GM12865 (cell line): Measurements from ENCODE around the gene IPMK.
"Not testable (repeated sequence)": the region's sequence is repeated elsewhere in the genome, so short reads cannot be mapped to it uniquely, and the experiment has no call there.

Source experiments
- DNase-seq: peaks from one replicate; pipeline ENCODE4 v3.0.0; 2010; ENCODE audit warnings: low read depth
- H3K4me3 ChIP-seq: 2 replicates; pipeline ENCODE4 v1.5.1; 2011; ENCODE audit warnings: mild to moderate bottlenecking, low read depth, low read length, control low read depth
- CTCF ChIP-seq: IDR thresholded peaks from 2 replicates; pipeline ENCODE4 v1.5.1; 2011; ENCODE audit warnings: low read length, control low read depth, low read depth, inconsistent platforms; ENCODE audit not compliant: insufficient read depth; ENCODE audit errors: missing control alignments

Gene IPMK

DNA sequence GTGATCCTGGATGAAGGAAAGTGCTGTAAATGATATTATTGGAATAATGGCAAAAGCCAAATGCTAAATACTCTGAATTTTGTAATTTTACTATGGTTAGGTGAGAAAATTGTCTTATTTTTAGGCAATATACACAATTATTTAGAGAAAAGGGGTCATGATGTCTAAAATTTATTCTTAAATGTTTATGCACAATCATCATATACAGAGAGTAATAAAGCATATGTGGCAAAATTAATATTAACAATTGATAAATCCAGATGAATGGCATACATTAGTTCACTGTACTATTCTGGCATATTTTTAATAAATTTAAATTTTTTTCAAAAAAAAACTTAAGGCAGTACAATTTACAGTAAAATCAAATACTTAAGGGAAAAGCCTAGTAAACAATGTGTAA lies 7.4 kb downstream of the IPMK start:
- H3K4me3 ChIP-seq: no peak overlapping the region
- no peak for DNase-seq
- no peak for TF ChIP-seq CTCF

- TF ChIP-seq CTCF: peak; percentile 7
- DNase-seq: no peak
- no peak overlapping the region for H3K4me3 ChIP-seq
Measured at GRCh38 chr10:58258977-58259692, 8.6 kb downstream of the IPMK start.

GRCh38 chr10:58256013-58256780 lies 11.5 kb downstream of the IPMK start:
- DNase-seq, H3K4me3 ChIP-seq: not testable (repeated sequence)

DNA sequence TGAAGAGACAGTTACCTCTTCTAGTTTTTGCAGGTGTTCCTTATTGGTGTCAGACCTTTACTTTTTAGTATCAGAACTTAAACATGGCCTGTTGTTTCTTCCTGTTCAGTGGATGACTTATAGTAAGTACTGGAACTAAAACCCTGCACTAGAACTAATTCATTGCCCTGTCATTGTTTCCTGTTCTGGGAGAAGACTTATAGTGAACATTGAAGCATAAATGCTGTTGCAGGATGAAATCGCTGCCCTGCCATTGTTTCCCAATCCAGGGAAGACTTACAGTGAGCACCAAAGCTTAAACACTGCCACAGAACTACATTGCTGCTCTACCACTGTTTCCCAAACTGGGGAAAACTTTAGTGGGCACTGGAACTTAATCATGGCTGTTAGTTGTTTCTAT lies 13.1 kb downstream of the IPMK start:
- no peak for TF ChIP-seq CTCF
- H3K4me3 ChIP-seq: no peak overlapping the region

DNA sequence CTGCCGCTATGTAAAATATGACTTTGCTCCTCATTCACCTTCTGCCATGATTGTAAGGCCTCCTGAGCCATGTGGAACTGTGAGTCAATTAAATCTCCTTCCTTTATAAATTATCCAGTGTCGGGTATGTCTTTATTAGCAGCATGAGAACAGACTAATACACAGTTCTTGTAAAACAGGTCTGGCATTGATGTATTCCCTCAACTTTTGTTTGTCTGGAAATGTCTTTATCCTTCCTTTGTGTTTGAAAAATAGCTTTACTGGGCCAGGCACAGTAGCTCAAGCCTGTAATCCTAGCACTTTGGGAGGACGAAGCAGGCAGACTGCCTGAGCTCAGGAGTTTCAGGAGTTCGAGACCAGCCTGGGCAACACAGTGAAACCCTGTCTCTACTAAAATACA lies 14.5 kb downstream of the IPMK start:
- H3K4me3 ChIP-seq: no peak overlapping the region
- no peak for TF ChIP-seq CTCF

More for the DNA sequence above, 13.1 kb downstream of the IPMK start:
- no peak for DNase-seq

GRCh38 chr10:58244666-58245065 lies 23.0 kb downstream of the IPMK start:
- not testable (repeated sequence) for DNase-seq

More for the DNA sequence above, 14.5 kb downstream of the IPMK start:
- DNase-seq: no peak

DNA sequence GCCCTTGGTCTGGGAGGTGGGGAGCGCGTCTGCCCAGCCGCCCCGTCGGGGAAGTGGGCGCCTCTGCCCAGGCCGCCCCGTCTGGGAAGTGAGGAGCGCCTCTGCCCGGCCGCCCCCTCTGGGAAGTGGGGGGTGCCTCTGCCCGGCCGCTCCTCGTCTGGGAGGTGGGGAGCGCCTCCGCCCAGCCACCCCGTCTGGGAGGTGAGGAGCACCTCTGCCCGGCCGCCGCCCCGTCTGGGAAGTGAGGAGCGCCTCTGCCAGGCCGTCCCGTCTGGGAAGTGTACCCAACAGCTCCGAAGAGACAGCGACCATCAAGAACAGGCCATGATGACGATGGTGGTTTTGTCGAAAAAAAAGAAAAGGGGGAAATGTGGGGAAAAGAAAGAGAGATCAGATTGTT lies 23.5 kb downstream of the IPMK start:
- not testable (repeated sequence) for DNase-seq, H3K4me3 ChIP-seq

More at GRCh38 chr10:58244666-58245065, 23.0 kb downstream of the IPMK start:
- not testable (repeated sequence) for H3K4me3 ChIP-seq

DNA sequence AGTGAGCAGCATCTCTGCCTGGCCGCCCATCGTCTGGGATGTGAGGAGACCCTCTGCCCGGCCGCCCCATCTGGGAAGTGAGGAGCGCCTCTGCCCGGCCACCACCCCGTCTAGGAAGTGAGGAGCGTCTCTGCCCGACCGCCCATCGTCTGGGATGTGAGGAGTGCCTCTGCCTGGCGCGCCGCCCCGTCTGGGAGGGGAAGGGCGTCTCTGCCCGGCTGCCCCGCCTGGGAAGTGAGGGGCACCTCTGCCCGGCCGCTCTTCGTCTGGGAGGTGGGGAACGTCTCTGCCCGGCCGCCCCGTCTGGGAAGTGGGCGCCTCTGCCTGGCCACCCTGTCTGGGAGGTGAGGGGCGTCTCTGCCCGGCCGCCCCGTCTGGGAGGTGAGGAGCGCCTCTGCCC lies 23.9 kb downstream of the IPMK start:
- not testable (repeated sequence) for DNase-seq, H3K4me3 ChIP-seq

GRCh38 chr10:58243269-58243668 lies 24.4 kb downstream of the IPMK start:
- TF ChIP-seq CTCF: no peak
- no peak overlapping the region for H3K4me3 ChIP-seq
- no peak for DNase-seq
